ENCODE measurements around the gene EIF4E1B. TPM values are rescaled to one million over a fixed set of nuclear protein-coding genes. Genes with fewer than 3 reads are reported as not detected.

Gene EIF4E1B
- total and polyA plus RNA-seq, 7 donors: 0.36 TPM; not detected in 6

GRCh38 chr5:176694146-176694545 is 63.7 kb downstream of the EIF4E1B start:
- TF ChIP-seq CTCF (IDR thresholded peaks at IDR 0.05) (no peak), EP300 (IDR thresholded peaks at IDR 0.05) (no peak), POLR2AphosphoS5 (IDR thresholded peaks at IDR 0.05) (no peak)
- no peak for DNase-seq
- WGBS, 2 donors: 87 to 90% methylated on average over 10 of the region's 10 CpGs
- no peak overlapping the region for H3K4me3 ChIP-seq
- no peaks in the 10 kb centered on the region for H3K9me3 ChIP-seq
- H3K36me3 ChIP-seq: no peaks in the 10 kb centered on the region
- intact Hi-C loops (cut with DNase I): no loop called here
- no peak overlapping the region for H3K27ac ChIP-seq
- H3K27me3 ChIP-seq: peaks cover 13 to 84% (median 29%) of the 10 kb centered on the region in 3 donors
- no peaks in the 10 kb centered on the region for H3K4me1 ChIP-seq

GRCh38 chr5:176694631-176695030 is 64.2 kb downstream of the EIF4E1B start:
- H3K4me3 ChIP-seq: no peak overlapping the region
- no peak overlapping the region for H3K27ac ChIP-seq
- no peak for TF ChIP-seq POLR2A (IDR thresholded peaks at IDR 0.05)
- no peak for TF ChIP-seq EP300 (IDR thresholded peaks at IDR 0.05)
- no peak for TF ChIP-seq CTCF (IDR thresholded peaks at IDR 0.05)
- TF ChIP-seq POLR2AphosphoS5 (IDR thresholded peaks at IDR 0.05): no peak
- peaks cover 13 to 89% (median 34%) of the 10 kb centered on the region in 3 donors for H3K27me3 ChIP-seq
- intact Hi-C loops (cut with DNase I): no loop called here
- H3K36me3 ChIP-seq: no peaks in the 10 kb centered on the region
- DNase-seq: no peak
- 83 to 92% methylated on average over 9 of the region's 9 CpGs for WGBS, 2 donors
- H3K9me3 ChIP-seq: no peaks in the 10 kb centered on the region
- H3K4me1 ChIP-seq: no peaks in the 10 kb centered on the region

DNA sequence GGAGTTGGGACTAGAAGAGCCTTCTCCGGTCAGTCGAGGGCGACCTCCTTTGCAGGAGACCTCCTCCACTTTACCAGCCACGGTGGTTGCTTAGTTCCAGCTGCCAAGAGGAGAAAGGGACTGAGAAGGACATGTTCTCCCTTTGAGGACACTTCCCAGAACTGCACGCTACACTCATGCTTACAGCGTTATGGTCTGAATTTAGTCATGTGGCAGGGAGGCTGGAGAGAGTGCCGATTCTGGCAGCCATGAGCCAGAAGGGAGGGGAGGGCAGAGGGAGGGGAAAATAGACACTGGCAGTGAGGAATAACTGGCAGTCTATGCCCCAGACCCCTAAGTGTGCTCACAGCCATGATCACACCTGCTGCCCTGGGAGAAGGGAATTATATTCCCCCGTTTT is 64.6 kb downstream of the EIF4E1B start:
- no peak for DNase-seq
- WGBS, 2 donors: 78 to 81% methylated on average over 8 of the region's 8 CpGs
- H3K9me3 ChIP-seq: no peaks in the 10 kb centered on the region
- TF ChIP-seq EP300 (IDR thresholded peaks at IDR 0.05) (no peak), CTCF (IDR thresholded peaks at IDR 0.05) (no peak), POLR2A (IDR thresholded peaks at IDR 0.05) (no peak), POLR2AphosphoS5 (IDR thresholded peaks at IDR 0.05) (no peak)
- intact Hi-C loops (cut with DNase I): no loop called here
- H3K27ac ChIP-seq: no peak overlapping the region
- H3K4me3 ChIP-seq: no peak overlapping the region
- peaks cover 13 to 94% (median 36%) of the 10 kb centered on the region in 3 donors for H3K27me3 ChIP-seq
- no peaks in the 10 kb centered on the region for H3K36me3 ChIP-seq
- no peaks in the 10 kb centered on the region for H3K4me1 ChIP-seq

Small RNA genes lying within 50 kb of the gene (small RNA-seq; reads per million reads assigned to genes)
- gene MIR4281: 0 reads per million in 3 donors

Other genes starting within 250 kb of the EIF4E1B start
- 10 to 100 TPM in 1 of 4 donors, 1 to 10 TPM in 3; 4.4 to 17.8 (median 9.6) TPM for gene NOP16, start 242.1 kb upstream of the EIF4E1B start, total RNA-seq
- gene NOP16, start 242.1 kb upstream of the EIF4E1B start, polyA plus RNA-seq: 10 to 100 TPM; 21.3 to 50.7 (median 22.2) TPM
- gene HIGD2A, start 241.9 kb upstream of the EIF4E1B start, total RNA-seq: 100 to 1,000 TPM; 201 to 249 (median 235) TPM
- 100 to 1,000 TPM; 207 to 457 (median 354) TPM for gene HIGD2A, start 241.9 kb upstream of the EIF4E1B start, polyA plus RNA-seq
- 100 to 1,000 TPM; 129 to 163 (median 156) TPM for gene CLTB, start 214.1 kb upstream of the EIF4E1B start, total RNA-seq
- gene CLTB, start 214.1 kb upstream of the EIF4E1B start, polyA plus RNA-seq: 100 to 1,000 TPM; 274 to 403 (median 280) TPM
- gene FAF2, start 182.3 kb upstream of the EIF4E1B start, total RNA-seq: 10 to 100 TPM; 18.5 to 24.6 (median 19.1) TPM
- gene FAF2, start 182.3 kb upstream of the EIF4E1B start, polyA plus RNA-seq: 10 to 100 TPM in 1 of 3 donors, 1 to 10 TPM in 2; 4.2 to 19.8 (median 4.4) TPM
- gene RNF44, start 93.3 kb upstream of the EIF4E1B start, total RNA-seq: 10 to 100 TPM in 2 of 4 donors, 1 to 10 TPM in 2; 7.6 to 15.0 (median 11.1) TPM
- gene RNF44, start 93.3 kb upstream of the EIF4E1B start, polyA plus RNA-seq: 10 to 100 TPM; 18.0 to 64.0 (median 25.4) TPM
- 1 to 10 TPM in 1 of 4 donors, under 1 TPM in 1, not detected in 2; 0.71 to 1.1 TPM for gene CDHR2, start 81.3 kb upstream of the EIF4E1B start, total RNA-seq
- gene CDHR2, start 81.3 kb upstream of the EIF4E1B start, polyA plus RNA-seq: 10 to 100 TPM in 2 of 3 donors, 1 to 10 TPM in 1; 9.6 to 57.9 (median 47.9) TPM
- 1 to 10 TPM in 2 of 4 donors, under 1 TPM in 2; 0.33 to 1.6 (median 0.81) TPM for gene GPRIN1, start 20.5 kb upstream of the EIF4E1B start, total RNA-seq
- gene GPRIN1, start 20.5 kb upstream of the EIF4E1B start, polyA plus RNA-seq: 1 to 10 TPM in 1 of 3 donors, under 1 TPM in 2; 0.60 to 1.4 (median 0.69) TPM
- 1 to 10 TPM in 1 of 4 donors, not detected in 3; 2.2 TPM for gene SNCB, start 141 bp upstream of the EIF4E1B start, total RNA-seq
- under 1 TPM in 1 of 3 donors, not detected in 2; 0.23 TPM for gene SNCB, start 141 bp upstream of the EIF4E1B start, polyA plus RNA-seq
- 10 to 100 TPM in 2 of 4 donors, 1 to 10 TPM in 2; 7.4 to 22.4 (median 9.7) TPM for gene TSPAN17, start 16.8 kb downstream of the EIF4E1B start, total RNA-seq
- 10 to 100 TPM; 21.7 to 37.7 (median 25.2) TPM for gene TSPAN17, start 16.8 kb downstream of the EIF4E1B start, polyA plus RNA-seq
- gene UNC5A, start 179.9 kb downstream of the EIF4E1B start, total RNA-seq: not detected
- under 1 TPM in 2 of 3 donors, not detected in 1; 0.34 to 0.60 TPM for gene UNC5A, start 179.9 kb downstream of the EIF4E1B start, polyA plus RNA-seq